Calu3 (cell line): Measurements from ENCODE around the gene IL1RAPL2. TPM values are rescaled to one million over a fixed set of nuclear protein-coding genes. Genes with fewer than 3 reads are reported as not detected.

ENCODE experiments used
- BruUV-seq: library from RNA; stranded (reverse); fragments of 400-500 nt; replicated peaks from 2 replicates; lab custom pipeline; 2021; lab: Mats Ljungman, UMichigan
- CTCF ChIA-PET: fragments of 300-600 bp; sonication (Branson Sonifier 250); formaldehyde crosslinking; loops from one replicate; lab custom pipeline; 2022; ENCODE audit warnings: antibody characterized with exemption; lab: Charles Lee
- DNase-seq: peaks from one replicate; pipeline ENCODE4 v3.0.0; 2022
- H3K27ac Mint-ChIP-seq: one replicate; pipeline ENCODE4 v1.8.0; 2022; ENCODE audit warnings: mixed read lengths; ENCODE audit not compliant: unreplicated experiment
- H3K27me3 Mint-ChIP-seq: one replicate; pipeline ENCODE4 v1.8.0; 2022; ENCODE audit warnings: mixed read lengths; ENCODE audit not compliant: unreplicated experiment
- H3K36me3 Mint-ChIP-seq: one replicate; pipeline ENCODE4 v1.8.0; 2022; ENCODE audit warnings: mild to moderate bottlenecking, moderate library complexity, mixed read lengths; ENCODE audit not compliant: insufficient read depth, unreplicated experiment
- H3K4me1 Mint-ChIP-seq: one replicate; pipeline ENCODE4 v1.8.0; 2022; ENCODE audit warnings: mild to moderate bottlenecking, low read depth, mixed read lengths; ENCODE audit not compliant: unreplicated experiment
- H3K4me3 Mint-ChIP-seq: one replicate; pipeline ENCODE4 v1.8.0; 2022; ENCODE audit warnings: mild to moderate bottlenecking, low read depth, moderate library complexity, mixed read lengths; ENCODE audit not compliant: unreplicated experiment
- H3K9me3 Mint-ChIP-seq: one replicate; pipeline ENCODE4 v1.8.0; 2022; ENCODE audit warnings: low read depth, mixed read lengths; ENCODE audit not compliant: unreplicated experiment
- CTCF ChIP-seq: fragments of 200-600 bp; IDR thresholded peaks from one replicate; pipeline ENCODE4 v1.8.0; 2022; ENCODE audit warnings: antibody characterized with exemption; ENCODE audit not compliant: unreplicated experiment
- intact Hi-C: fragments of 100-400 bp; cut with micrococcal nuclease; formaldehyde crosslinking; loops from one replicate; pipeline ENCODE4 v1.10.0; 2022; ENCODE audit not compliant: unreplicated experiment
- total RNA-seq: library from RNA; stranded (reverse); gene quantifications from 2 replicates; pipeline ENCODE4 v1.2.3, GENCODE V29; 2022

IL1RAPL2 gene
- total RNA-seq, 1 experiment from 2014 or later = not detected

- no TSS peak for BruUV-seq
- CTCF ChIA-PET = no interaction called here
- intact Hi-C loops = no loop called here
- no peak for TF ChIP-seq CTCF
- no peak for DNase-seq
- Mint-ChIP-seq H3K4me3 (no peak overlapping the region), H3K36me3 (no peaks in the 10 kb centered on the region), H3K9me3 (peaks cover 3% of the 10 kb centered on the region), H3K27ac (no peak overlapping the region), H3K4me1 (no peaks in the 10 kb centered on the region), H3K27me3 (no peaks in the 10 kb centered on the region)
Observed at GRCh38 chrX:104854790-104855340, 288.9 kb downstream of the IL1RAPL2 start.

GRCh38 chrX:104863466-104863865 lies 297.5 kb downstream of the IL1RAPL2 start:
- TF ChIP-seq CTCF = no peak
- Mint-ChIP-seq H3K4me3 (no peak overlapping the region), H3K27ac (no peak overlapping the region), H3K36me3 (no peaks in the 10 kb centered on the region), H3K27me3 (no peaks in the 10 kb centered on the region), H3K9me3 (no peaks in the 10 kb centered on the region), H3K4me1 (no peaks in the 10 kb centered on the region)
- CTCF ChIA-PET = no interaction called here
- no TSS peak for BruUV-seq
- intact Hi-C loops = no loop called here
- no peak for DNase-seq

GRCh38 chrX:104864296-104864695 lies 298.3 kb downstream of the IL1RAPL2 start:
- intact Hi-C loops = no loop called here
- H3K27ac Mint-ChIP-seq = no peak overlapping the region
- TF ChIP-seq CTCF = no peak
- no peaks in the 10 kb centered on the region for H3K9me3 Mint-ChIP-seq
- BruUV-seq = no TSS peak
- DNase-seq = no peak
- no peaks in the 10 kb centered on the region for H3K36me3 Mint-ChIP-seq
- no peak overlapping the region for H3K4me3 Mint-ChIP-seq
- CTCF ChIA-PET = no interaction called here
- no peaks in the 10 kb centered on the region for H3K4me1 Mint-ChIP-seq
- no peaks in the 10 kb centered on the region for H3K27me3 Mint-ChIP-seq

- DNase-seq = no peak
- TF ChIP-seq CTCF = no peak
- BruUV-seq = no TSS peak
- Mint-ChIP-seq H3K27ac (no peak overlapping the region), H3K9me3 (no peaks in the 10 kb centered on the region), H3K4me3 (no peak overlapping the region), H3K4me1 (no peaks in the 10 kb centered on the region), H3K36me3 (no peaks in the 10 kb centered on the region), H3K27me3 (no peaks in the 10 kb centered on the region)
- CTCF ChIA-PET = no interaction called here
- intact Hi-C loops = no loop called here
Observed at GRCh38 chrX:104877504-104877903, 311.5 kb downstream of the IL1RAPL2 start.
